GM10847 (cell line): Measurements from ENCODE around the gene DONSON.

ENCODE experiments used
- POLR2A ChIP-seq: IDR thresholded peaks from 2 replicates; pipeline ENCODE4 v1.6.1; 2011; ENCODE audit not compliant: insufficient read length; ENCODE audit errors: extremely low read depth

Gene DONSON

GRCh38 chr21:33588485-33589335 is at the start of gene DONSON:
Gene DONSON, minus strand, starts transcription at chr21:33588684. Its CDS starts 43 bp downstream, at chr21:33588641.
- TF ChIP-seq POLR2A, result peak; percentile 69

GRCh38 chr21:33634254-33634653 is 45.8 kb upstream of the DONSON start:
- TF ChIP-seq POLR2A, result no peak

- TF ChIP-seq POLR2A, result no peak
Measured at GRCh38 chr21:33622253-33622652, 33.8 kb upstream of the DONSON start.

- no peak for TF ChIP-seq POLR2A
Measured at GRCh38 chr21:33619726-33620125, 31.2 kb upstream of the DONSON start.

- no peak for TF ChIP-seq POLR2A
Measured at GRCh38 chr21:33618407-33618806, 29.9 kb upstream of the DONSON start.

GRCh38 chr21:33611006-33611744 is 22.7 kb upstream of the DONSON start:
- no peak for TF ChIP-seq POLR2A

GRCh38 chr21:33608559-33608958 is 20.1 kb upstream of the DONSON start:
- no peak for TF ChIP-seq POLR2A

GRCh38 chr21:33598051-33598450 is 9.6 kb upstream of the DONSON start:
- TF ChIP-seq POLR2A, result no peak

GRCh38 chr21:33587792-33588484 is 546 bp downstream of the DONSON start:
- TF ChIP-seq POLR2A, result no peak

GRCh38 chr21:33586927-33587326 is 1.6 kb downstream of the DONSON start:
- no peak for TF ChIP-seq POLR2A

GRCh38 chr21:33584455-33584854 is 4.0 kb downstream of the DONSON start:
- TF ChIP-seq POLR2A, result no peak

GRCh38 chr21:33578959-33579542 is 9.4 kb downstream of the DONSON start:
- TF ChIP-seq POLR2A, result no peak

- no peak for TF ChIP-seq POLR2A
Measured at GRCh38 chr21:33578214-33578613, 10.3 kb downstream of the DONSON start.

GRCh38 chr21:33572350-33572749 is 16.1 kb downstream of the DONSON start:
- TF ChIP-seq POLR2A, result no peak

GRCh38 chr21:33569991-33570390 is 18.5 kb downstream of the DONSON start:
- TF ChIP-seq POLR2A, result no peak

- no peak for TF ChIP-seq POLR2A
Measured at GRCh38 chr21:33568448-33568847, 20.0 kb downstream of the DONSON start.

- TF ChIP-seq POLR2A, result no peak
Measured at GRCh38 chr21:33567914-33568313, 20.6 kb downstream of the DONSON start.
